Activated CD8-positive, alpha-beta memory T cell treated with anti-CD3 and anti-CD28 coated beads, Interleukin-2, amount 50 U/mL, for 4 hours (primary cell): Measurements from ENCODE around the gene USP1.

Experiments used
- DNase-seq: peaks from one replicate; pipeline ENCODE4 v3.0.0-alpha.2; 2020

Gene USP1

DNA sequence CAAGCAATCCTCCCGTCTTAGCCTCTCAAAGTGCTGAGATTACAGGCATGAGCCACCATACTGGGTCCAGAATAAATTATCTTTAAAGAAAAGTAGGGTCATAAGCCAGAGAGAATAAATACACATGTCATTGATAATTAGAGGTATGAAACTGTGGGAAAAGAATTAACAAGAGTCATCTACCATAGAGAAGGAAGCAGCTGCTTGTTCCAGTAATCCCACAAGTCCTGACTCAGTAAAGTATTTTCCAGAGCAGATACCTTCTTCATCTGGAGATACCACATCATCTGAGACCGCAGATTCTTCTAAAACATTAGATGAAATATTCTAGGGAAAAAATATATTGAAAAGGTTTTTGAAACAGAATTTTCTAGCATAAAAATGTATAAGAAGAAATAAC lies 55.7 kb downstream of the USP1 start:
- DNase-seq, result no peak

DNA sequence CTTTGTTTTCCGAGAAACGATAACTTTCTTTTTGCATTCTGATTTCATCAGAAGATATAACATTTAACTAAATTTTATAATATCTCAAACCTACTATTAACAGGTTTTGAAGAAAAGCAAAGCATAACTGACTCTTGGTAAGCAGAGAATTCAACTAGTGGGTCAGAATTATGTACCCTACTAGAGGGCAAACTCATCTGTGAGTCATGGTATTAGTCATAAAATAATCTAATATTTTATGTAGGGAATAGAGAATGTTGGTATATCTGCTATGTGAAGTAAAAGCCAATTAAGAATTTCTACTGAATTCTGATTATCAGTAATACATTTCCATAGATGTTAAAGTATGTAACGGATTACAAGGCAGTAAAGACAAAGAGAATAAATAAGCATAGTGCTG lies 56.8 kb downstream of the USP1 start:
- DNase-seq, result no peak

DNA sequence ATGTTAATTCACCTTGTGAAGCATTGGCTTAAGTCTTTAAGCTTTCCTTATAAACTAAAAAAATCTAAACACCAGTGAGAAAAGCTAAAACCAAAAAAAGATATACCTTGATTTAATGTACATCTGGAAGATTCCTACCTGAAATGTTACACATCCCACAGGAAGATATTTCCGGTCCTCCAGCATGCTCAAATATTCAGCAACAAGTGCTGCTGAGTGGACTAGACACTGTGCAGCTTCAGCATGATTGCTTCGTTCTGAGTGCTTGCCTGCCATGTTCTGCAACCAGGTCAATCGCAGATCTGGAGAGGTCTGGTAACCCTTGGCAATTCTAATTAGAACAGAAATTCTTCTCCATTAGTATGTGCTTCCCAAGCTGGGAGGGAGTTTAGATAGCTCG lies 57.3 kb downstream of the USP1 start:
- DNase-seq, result no peak

DNA sequence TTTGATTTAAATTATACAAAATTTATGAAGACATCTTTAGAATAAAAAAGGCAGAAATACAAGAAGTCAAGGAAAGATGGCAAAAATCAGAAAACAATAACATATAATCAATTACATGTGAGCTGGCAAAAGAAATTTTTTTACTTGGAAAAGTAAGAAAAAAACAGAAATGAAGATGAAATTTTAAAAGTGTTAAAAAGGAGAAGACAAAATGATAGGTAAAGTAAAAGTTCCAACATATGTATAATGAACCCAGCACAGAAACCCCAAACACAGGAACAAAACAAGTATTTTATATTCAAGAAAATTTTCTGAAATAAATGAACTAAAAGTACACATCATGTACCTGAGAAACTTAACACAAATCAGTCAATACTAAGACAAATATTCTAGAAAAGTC lies 63.4 kb downstream of the USP1 start:
- DNase-seq, result no peak
